Prostate gland (tissue), 2 donors: ENCODE measurements around the gene PDSS2.

Source experiments
- POLR2A ChIP-seq: fragments of 450-650 bp; IDR thresholded peaks from one replicate; pipeline ENCODE4 v1.6.1; 2016; ENCODE audit warnings: antibody characterized with exemption, mild to moderate bottlenecking
- POLR2AphosphoS5 ChIP-seq: sonication (generic); formaldehyde crosslinking; IDR thresholded peaks from one replicate; pipeline ENCODE4 v1.6.1; 2017; ENCODE audit warnings: antibody characterized with exemption
- TF ChIP-seq, protein P1 (sequence below), 4 experiments: fragments of 200-600 bp in 2 of 4; fragments of 450-650 bp in 2 of 4; sonication (generic) in 2 of 4; IDR thresholded peaks; 1 replicate in 3 of 4; 2 replicates in 1 of 4; pipeline ENCODE4 v1.5.1; 2016 to 2019; ENCODE audit warnings: antibody characterized with exemption in 4 of 4, mild to moderate bottlenecking in 2 of 4, moderate library complexity in 2 of 4

DNA sequence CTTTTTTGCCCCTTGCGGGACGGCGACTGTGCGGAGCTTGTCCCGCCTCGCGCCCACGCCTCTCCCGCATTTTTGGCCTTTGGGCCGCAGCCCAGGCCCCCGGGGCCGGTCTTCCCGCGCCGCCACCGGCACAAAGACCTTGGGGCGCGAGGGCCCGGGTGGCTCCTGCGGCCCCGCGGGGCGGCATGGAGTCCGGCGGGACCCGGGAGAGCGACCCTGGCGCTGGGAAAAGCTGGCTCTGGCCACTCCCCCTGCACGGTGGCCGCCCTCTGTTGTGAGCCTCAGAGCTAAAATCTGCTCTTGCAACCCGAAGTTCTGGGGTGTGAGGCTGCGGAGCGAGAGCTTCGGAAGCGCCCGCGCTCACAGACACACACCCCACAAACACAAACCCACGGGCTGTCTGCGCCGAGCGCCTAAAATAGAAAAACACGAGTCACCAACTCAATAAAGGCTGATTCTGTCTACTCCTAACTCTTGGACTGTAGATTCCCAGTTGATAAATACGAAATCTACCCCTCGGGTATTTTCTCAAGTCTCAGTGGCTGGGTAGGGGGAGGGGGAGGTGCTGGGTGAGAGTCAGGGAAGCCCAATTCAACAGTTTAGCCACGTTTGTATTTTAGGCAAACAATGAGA lies 343.6 kb downstream of the PDSS2 start:
- TF ChIP-seq, protein P1, sequence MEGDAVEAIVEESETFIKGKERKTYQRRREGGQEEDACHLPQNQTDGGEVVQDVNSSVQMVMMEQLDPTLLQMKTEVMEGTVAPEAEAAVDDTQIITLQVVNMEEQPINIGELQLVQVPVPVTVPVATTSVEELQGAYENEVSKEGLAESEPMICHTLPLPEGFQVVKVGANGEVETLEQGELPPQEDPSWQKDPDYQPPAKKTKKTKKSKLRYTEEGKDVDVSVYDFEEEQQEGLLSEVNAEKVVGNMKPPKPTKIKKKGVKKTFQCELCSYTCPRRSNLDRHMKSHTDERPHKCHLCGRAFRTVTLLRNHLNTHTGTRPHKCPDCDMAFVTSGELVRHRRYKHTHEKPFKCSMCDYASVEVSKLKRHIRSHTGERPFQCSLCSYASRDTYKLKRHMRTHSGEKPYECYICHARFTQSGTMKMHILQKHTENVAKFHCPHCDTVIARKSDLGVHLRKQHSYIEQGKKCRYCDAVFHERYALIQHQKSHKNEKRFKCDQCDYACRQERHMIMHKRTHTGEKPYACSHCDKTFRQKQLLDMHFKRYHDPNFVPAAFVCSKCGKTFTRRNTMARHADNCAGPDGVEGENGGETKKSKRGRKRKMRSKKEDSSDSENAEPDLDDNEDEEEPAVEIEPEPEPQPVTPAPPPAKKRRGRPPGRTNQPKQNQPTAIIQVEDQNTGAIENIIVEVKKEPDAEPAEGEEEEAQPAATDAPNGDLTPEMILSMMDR (IDR thresholded peaks at IDR 0.05): no peak
- TF ChIP-seq POLR2A (no peak), POLR2AphosphoS5 (no peak)
